ENCODE data around the gene DVL1.

DVL1 gene

DNA sequence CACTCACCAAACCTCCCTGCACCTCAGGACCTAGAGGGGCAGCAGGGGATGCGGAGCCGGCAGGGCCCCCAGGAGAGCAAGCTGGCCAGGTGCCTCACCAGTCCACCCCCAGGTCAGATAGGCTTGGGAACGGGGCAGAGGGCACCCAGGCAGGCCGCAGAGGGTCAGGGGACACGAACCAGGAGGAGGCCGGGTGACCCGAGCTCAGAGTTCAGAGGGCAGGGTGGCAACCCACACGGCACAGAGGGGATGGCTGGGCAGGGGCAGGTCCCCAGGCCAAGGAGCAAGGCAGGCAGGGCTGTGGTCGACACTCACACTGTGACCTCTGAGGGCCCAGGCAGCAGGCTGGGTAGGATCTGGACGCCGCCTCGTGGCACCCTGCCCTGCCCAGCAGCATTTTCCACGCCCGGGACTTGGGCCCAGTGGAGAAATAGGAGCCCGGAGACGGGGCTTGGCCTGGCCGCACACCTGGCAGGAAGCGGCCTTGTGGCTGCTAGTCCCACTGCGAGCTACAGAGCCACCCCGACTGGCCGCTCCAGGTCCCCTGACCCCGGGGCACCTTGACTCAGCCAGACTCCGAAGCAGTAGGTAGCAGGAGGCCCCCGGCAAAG lies 5.3 kb downstream of the DVL1 start:
- Histone ChIP-seq H3K4me1 (ENCODE audit: insufficient read depth, low read length) (no peaks in the 10 kb centered on the region), H3K9me3 (ENCODE audit: control insufficient read depth, insufficient read depth, low read length) (no peaks in the 10 kb centered on the region), H3K36me3 (ENCODE audit: insufficient read depth, low read length) (0 out of 2 replicates have a peak, but pooled peaks cover 6% of the 10 kb centered on the region), H3K9ac (ENCODE audit: low read depth, low read length) (no peak overlapping the region)

DNA sequence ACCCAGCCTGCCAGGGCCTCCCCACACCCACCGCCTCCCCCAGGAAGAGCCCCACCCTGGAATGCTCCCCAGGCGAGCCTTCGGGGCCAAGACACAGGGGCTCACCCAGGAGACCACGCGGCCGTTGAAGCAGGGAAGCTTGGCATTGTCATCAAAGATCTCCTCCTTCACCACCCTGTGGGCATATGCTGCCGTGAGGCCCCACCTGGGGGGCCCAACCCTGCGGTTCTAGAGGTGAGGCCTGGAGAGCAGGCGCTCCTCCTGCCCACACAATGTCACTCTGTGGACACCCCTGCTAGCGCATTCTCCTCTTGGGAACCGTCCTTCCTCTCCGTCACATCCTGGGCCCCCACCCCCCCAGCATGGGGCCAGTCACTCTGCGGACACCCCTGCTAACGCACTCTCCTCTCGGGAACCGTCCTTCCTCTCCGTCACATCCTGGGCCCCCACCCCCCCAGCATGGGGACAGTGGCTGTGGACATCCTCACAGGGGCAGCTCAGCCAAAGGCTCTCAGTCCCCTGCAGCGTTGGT lies 6.6 kb downstream of the DVL1 start:
- no peaks in the 10 kb centered on the region for H3K9me3 ChIP-seq (ENCODE audit: control insufficient read depth, insufficient read depth, low read length)
- H3K9ac ChIP-seq (ENCODE audit: low read depth, low read length), result no peak overlapping the region
- no peaks in the 10 kb centered on the region for H3K4me1 ChIP-seq (ENCODE audit: insufficient read depth, low read length)
- H3K36me3 ChIP-seq (ENCODE audit: insufficient read depth, low read length), result 0 out of 2 replicates have a peak, but pooled peaks cover 6% of the 10 kb centered on the region

DNA sequence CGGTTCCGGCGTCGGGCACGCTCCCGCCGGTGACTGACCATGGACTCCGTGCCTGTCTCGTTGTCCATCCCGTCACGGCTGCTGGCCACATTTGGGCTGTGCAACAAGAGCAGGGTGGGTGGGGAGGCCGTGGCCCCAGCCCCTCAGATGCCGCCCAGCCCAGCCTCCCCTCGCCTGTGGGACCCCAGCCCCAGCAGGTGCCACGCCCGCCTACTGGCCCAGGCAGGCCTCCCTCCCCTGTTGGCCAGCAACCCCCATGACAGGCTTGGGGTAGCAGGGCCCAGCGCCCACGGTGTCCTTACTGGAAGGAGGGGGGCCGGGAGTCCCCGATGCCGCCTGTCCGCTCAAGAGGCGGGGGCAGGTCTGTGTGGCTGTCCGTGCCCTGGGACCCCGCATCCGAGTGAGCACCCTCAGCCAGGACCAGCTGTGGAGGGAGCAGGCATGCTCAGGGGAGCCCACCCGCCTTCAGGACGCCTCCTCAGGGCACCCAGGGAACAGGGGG lies 7.1 kb downstream of the DVL1 start:
- no peaks in the 10 kb centered on the region for H3K4me1 ChIP-seq (ENCODE audit: insufficient read depth, low read length)

DNA sequence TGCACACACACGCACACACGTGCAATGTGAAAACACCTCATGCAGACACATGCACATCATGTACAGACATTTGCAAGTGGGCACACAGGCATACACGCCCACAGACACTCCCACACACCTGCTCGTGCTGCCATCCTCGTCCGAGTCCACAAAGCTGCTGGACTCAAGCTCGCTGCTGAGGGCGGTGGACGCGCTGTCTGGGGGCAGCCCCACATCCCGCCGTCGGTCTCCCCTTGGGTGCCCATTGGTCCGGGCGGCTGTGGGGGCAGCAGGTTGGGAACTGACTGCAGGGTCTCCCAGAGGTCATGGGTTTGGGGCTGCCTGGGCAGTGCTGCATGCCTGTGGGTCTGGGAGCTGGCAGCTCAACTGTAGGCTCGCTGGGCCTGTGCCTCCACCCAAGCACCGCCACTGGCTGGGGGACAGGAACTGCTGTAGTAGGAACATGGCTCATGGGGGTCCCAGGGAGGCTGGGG lies 7.6 kb downstream of the DVL1 start:
- 0 out of 2 replicates have a peak, but pooled peaks cover 6% of the 10 kb centered on the region for H3K36me3 ChIP-seq (ENCODE audit: insufficient read depth, low read length)
- H3K4me1 ChIP-seq (ENCODE audit: insufficient read depth, low read length), result no peaks in the 10 kb centered on the region
- H3K9me3 ChIP-seq (ENCODE audit: control insufficient read depth, insufficient read depth, low read length), result no peaks in the 10 kb centered on the region
- no peak overlapping the region for H3K9ac ChIP-seq (ENCODE audit: low read depth, low read length)

More for the DNA sequence above, 7.1 kb downstream of the DVL1 start:
- Histone ChIP-seq H3K9me3 (ENCODE audit: control insufficient read depth, insufficient read depth, low read length) (no peaks in the 10 kb centered on the region), H3K36me3 (ENCODE audit: insufficient read depth, low read length) (0 out of 2 replicates have a peak, but pooled peaks cover 6% of the 10 kb centered on the region), H3K9ac (ENCODE audit: low read depth, low read length) (no peak overlapping the region)

- Histone ChIP-seq H3K4me1 (ENCODE audit: insufficient read depth, low read length) (no peaks in the 10 kb centered on the region), H3K36me3 (ENCODE audit: insufficient read depth, low read length) (0 out of 2 replicates have a peak, but pooled peaks cover 6% of the 10 kb centered on the region), H3K9ac (ENCODE audit: low read depth, low read length) (no peak overlapping the region)
Observed at GRCh38 chr1:1340791-1341548, 8.2 kb downstream of the DVL1 start.

DNA sequence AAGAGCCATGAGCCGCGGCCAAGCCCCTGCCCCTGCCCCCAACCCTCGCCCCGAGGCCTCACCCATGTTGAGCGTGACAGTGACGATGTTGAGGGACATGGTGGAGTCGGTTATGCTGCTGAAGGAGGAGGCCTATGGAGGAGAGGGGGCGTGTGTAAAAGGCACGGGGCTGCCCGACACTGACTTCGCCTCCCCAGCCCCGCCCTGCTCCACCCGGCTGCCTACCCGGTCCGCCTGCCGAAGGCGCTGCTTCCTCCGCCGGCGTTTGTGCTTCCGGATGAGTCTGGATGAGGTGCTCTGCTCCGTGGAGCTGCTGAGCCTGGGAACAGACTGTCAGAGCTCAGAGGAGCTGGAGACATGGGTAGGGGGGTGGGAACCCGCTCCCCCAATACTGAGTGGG lies 9.0 kb downstream of the DVL1 start:
- Histone ChIP-seq H3K36me3 (ENCODE audit: insufficient read depth, low read length) (0 out of 2 replicates have a peak, but pooled peaks cover 6% of the 10 kb centered on the region), H3K9me3 (ENCODE audit: control insufficient read depth, insufficient read depth, low read length) (no peaks in the 10 kb centered on the region), H3K4me1 (ENCODE audit: insufficient read depth, low read length) (no peaks in the 10 kb centered on the region), H3K9ac (ENCODE audit: low read depth, low read length) (no peak overlapping the region)

More at GRCh38 chr1:1340791-1341548, 8.2 kb downstream of the DVL1 start:
- no peaks in the 10 kb centered on the region for H3K9me3 ChIP-seq (ENCODE audit: control insufficient read depth, insufficient read depth, low read length)

DNA sequence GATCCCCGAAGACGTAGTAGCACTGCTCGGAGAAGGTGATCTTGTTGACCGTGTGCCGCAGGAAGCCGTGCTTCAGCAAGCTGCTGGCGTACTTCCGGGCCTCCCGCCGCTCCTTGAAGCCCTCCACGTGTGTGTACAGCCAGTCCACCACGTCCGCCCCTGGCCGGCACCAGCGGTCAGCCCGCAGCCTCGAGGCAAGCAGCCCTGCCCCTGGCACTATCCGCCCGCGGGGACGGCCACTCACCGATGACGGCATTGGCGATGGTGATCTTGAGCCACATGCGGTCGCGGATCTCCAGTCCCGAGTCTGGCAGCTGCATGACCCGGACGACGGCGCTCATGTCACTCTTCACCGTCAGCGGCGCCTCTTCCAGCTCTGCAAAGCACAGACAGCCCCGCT lies 10.9 kb downstream of the DVL1 start:
- Histone ChIP-seq H3K9ac (ENCODE audit: low read depth, low read length) (no peak overlapping the region), H3K9me3 (ENCODE audit: control insufficient read depth, insufficient read depth, low read length) (no peaks in the 10 kb centered on the region), H3K36me3 (ENCODE audit: insufficient read depth, low read length) (0 out of 2 replicates have a peak, but pooled peaks cover 6% of the 10 kb centered on the region), H3K4me1 (ENCODE audit: insufficient read depth, low read length) (no peaks in the 10 kb centered on the region)

GRCh38 chr1:1337793-1338147 lies 11.4 kb downstream of the DVL1 start:
- H3K4me1 ChIP-seq (ENCODE audit: insufficient read depth, low read length), result no peaks in the 10 kb centered on the region
- H3K9me3 ChIP-seq (ENCODE audit: control insufficient read depth, insufficient read depth, low read length), result no peaks in the 10 kb centered on the region
- H3K9ac ChIP-seq (ENCODE audit: low read depth, low read length), result no peak overlapping the region
- 0 out of 2 replicates have a peak, but pooled peaks cover 6% of the 10 kb centered on the region for H3K36me3 ChIP-seq (ENCODE audit: insufficient read depth, low read length)

DNA sequence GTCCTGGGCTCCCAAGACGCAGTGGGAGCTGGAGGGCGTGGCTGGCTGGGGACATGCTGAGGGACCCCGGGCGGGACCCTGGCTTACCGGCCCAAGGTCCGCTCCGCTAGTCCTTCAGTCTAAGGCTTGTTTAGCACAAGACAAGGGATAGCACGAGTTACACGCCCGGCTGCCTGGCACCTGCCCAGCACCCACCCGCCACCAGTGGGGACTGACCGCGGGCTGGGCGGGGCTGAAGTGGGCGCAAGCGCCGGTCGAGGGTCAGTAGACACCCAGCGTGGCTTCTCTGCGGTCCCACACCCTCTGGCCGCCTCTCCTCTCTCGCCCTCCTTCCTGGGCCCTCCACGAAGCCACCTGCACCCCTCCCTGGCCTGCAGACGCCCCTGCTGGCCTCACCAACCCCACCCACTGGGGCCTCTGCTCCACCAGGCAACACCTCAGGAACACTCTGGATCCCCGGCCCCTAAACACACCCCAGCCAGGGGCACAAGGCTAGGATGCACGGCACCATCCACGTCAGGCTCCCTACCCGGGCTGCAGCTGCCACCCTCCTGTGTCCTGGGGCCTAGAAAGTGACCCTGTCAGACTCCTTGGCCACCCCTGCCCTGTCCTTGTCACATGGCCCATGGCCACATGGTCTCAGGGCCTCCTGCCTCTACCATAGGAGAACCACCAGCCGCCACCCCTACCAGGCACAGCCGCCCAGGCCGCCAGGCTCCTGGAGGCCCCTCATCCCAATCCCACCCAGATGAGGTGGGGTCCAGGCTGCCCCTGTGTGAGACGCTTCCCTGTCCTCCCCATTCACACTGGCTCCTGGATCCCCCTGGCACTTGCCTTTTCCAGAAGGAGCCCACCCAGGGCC lies 12.1 kb downstream of the DVL1 start:
- Histone ChIP-seq H3K36me3 (ENCODE audit: insufficient read depth, low read length) (0 out of 2 replicates have a peak, but pooled peaks cover 6% of the 10 kb centered on the region), H3K9me3 (ENCODE audit: control insufficient read depth, insufficient read depth, low read length) (no peaks in the 10 kb centered on the region), H3K4me1 (ENCODE audit: insufficient read depth, low read length) (no peaks in the 10 kb centered on the region), H3K9ac (ENCODE audit: low read depth, low read length) (no peak overlapping the region)

DNA sequence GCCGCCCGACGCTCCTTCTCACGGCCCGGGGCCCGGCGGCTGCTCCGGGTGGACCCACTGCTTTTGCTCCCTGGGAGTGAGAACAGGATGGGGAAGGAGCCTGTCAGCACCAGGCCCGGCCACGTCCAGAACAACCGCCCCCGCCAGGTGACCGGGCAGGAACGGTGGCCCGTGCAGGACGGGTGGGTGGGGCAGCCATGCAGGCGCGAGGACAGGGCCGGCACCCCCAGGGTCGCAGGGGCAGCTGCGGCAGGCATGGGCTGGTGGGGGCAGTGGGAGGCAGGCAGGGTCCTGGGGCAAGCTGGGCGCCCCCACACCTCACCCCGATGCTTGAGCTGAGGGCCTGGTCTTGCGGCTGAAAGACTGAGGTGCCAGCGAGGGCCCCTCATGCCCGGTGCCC lies 12.8 kb downstream of the DVL1 start:
- no peaks in the 10 kb centered on the region for H3K4me1 ChIP-seq (ENCODE audit: insufficient read depth, low read length)
- H3K9ac ChIP-seq (ENCODE audit: low read depth, low read length), result no peak overlapping the region
- 0 out of 2 replicates have a peak, but pooled peaks cover 5% of the 10 kb centered on the region for H3K36me3 ChIP-seq (ENCODE audit: insufficient read depth, low read length)
- no peaks in the 10 kb centered on the region for H3K9me3 ChIP-seq (ENCODE audit: control insufficient read depth, insufficient read depth, low read length)

GRCh38 chr1:1335792-1336248 lies 13.4 kb downstream of the DVL1 start:
- no peaks in the 10 kb centered on the region for H3K36me3 ChIP-seq (ENCODE audit: insufficient read depth, low read length)
- no peaks in the 10 kb centered on the region for H3K4me1 ChIP-seq (ENCODE audit: insufficient read depth, low read length)
- H3K9me3 ChIP-seq (ENCODE audit: control insufficient read depth, insufficient read depth, low read length), result no peaks in the 10 kb centered on the region
- no peak overlapping the region for H3K9ac ChIP-seq (ENCODE audit: low read depth, low read length)

DNA sequence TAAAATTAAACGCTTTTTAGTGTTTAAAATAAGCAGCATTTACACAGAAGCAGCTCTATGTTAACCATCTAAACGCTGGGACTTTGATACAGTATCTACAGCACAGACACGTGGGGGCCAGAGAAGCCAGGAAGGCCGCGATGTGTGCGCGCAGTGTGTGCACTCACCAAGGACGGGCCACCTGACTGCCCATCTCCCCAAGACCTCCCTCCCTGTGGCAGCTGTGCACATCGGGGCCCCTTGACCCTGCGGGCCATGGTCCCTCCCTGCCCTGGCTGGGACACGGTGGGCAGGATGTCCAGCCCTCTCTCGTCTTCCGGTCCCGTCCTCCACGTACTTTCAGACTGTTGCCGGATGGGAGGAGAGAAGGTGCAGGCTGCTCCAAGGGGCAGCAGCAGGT lies 13.9 kb downstream of the DVL1 start:
- no peak overlapping the region for H3K9ac ChIP-seq (ENCODE audit: low read depth, low read length)
- H3K4me1 ChIP-seq (ENCODE audit: insufficient read depth, low read length), result no peaks in the 10 kb centered on the region
- H3K9me3 ChIP-seq (ENCODE audit: control insufficient read depth, insufficient read depth, low read length), result no peaks in the 10 kb centered on the region
- H3K36me3 ChIP-seq (ENCODE audit: insufficient read depth, low read length), result no peaks in the 10 kb centered on the region

DNA sequence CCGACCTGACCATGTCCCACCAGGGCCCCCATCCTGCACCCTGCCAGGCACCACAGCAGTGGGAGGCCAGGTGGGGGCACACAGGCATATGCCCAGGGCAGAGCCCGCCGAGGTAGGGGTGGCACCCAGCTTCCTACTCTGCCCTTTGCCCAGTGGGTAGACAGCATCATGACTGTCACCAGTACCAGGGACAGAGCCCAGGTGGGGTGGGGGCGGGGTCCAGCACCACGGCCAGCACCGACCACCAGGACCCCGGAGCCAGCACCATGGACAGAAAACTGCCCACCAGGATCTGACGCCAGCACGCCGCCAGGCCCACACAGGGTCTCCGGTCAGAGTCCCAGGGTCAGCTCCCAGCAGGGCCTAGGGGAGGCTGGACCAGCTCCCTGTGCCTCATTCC lies 14.4 kb downstream of the DVL1 start:
- Histone ChIP-seq H3K9ac (ENCODE audit: low read depth, low read length) (no peak overlapping the region), H3K4me1 (ENCODE audit: insufficient read depth, low read length) (no peaks in the 10 kb centered on the region), H3K36me3 (ENCODE audit: insufficient read depth, low read length) (no peaks in the 10 kb centered on the region), H3K9me3 (ENCODE audit: control insufficient read depth, insufficient read depth, low read length) (no peaks in the 10 kb centered on the region)

All from ES-I3 (cell line).